ENCODE measurements around the gene HPS4.

GRCh38 chr22:26464312-26464711 lies 19.3 kb downstream of the HPS4 start:
- no peak for TF ChIP-seq CTCF (conservative IDR thresholded peaks at IDR 0.05; ENCODE audit: low read length)
- no peak for TF ChIP-seq EZH2phosphoT487 (IDR thresholded peaks at IDR 0.05; ENCODE audit: borderline replicate concordance, low read depth, low read length)
